HEK293T (cell line): ENCODE data around the gene CTNNA1.

Experiments
- CTCF ChIA-PET: fragments of 350-600 bp; formaldehyde crosslinking; extraction: SDS; loops from one replicate; lab custom pipeline; 2021; ENCODE audit warnings: antibody characterized with exemption, inconsistent platforms; lab: Yijun Ruan, JAX
- POLR2A ChIA-PET: fragments of 350-600 bp; formaldehyde crosslinking; extraction: SDS; loops from one replicate; lab custom pipeline; 2020; ENCODE audit warnings: antibody characterized with exemption, inconsistent platforms; lab: Yijun Ruan, JAX
- DNase-seq: peaks from one replicate; pipeline ENCODE4 v3.0.0; 2012; ENCODE audit warnings: mixed read lengths; ENCODE audit errors: extremely low spot score
- ARNT ChIP-seq: fragments of 450-650 bp; IDR thresholded peaks from 2 replicates; pipeline ENCODE4 v1.6.1; 2017; ENCODE audit warnings: mild to moderate bottlenecking
- BHLHE40 ChIP-seq: fragments of 450-650 bp; IDR thresholded peaks from 2 replicates; pipeline ENCODE4 v1.6.1; 2016; ENCODE audit warnings: mild to moderate bottlenecking, moderate library complexity, borderline replicate concordance
- CTBP1 ChIP-seq: fragments of 450-650 bp; IDR thresholded peaks from 2 replicates; pipeline ENCODE4 v1.6.1; 2016; ENCODE audit warnings: borderline replicate concordance
- ELF4 ChIP-seq: fragments of 450-650 bp; IDR thresholded peaks from 2 replicates; pipeline ENCODE4 v1.6.1; 2017; ENCODE audit warnings: antibody characterized with exemption
- FOXA1 ChIP-seq: fragments of 450-650 bp; IDR thresholded peaks from 2 replicates; pipeline ENCODE4 v1.6.1; 2016; ENCODE audit warnings: mild to moderate bottlenecking
- FOXK2 ChIP-seq: fragments of 450-650 bp; IDR thresholded peaks from 2 replicates; pipeline ENCODE4 v1.6.1; 2016; ENCODE audit warnings: mild to moderate bottlenecking
- FOXM1 ChIP-seq: fragments of 450-650 bp; IDR thresholded peaks from 2 replicates; pipeline ENCODE4 v1.6.1; 2017; ENCODE audit warnings: mild to moderate bottlenecking, borderline replicate concordance
- HDGF ChIP-seq: fragments of 450-650 bp; IDR thresholded peaks from 2 replicates; pipeline ENCODE4 v1.6.1; 2017; ENCODE audit warnings: antibody characterized with exemption, borderline replicate concordance
- L3MBTL2 ChIP-seq: fragments of 450-650 bp; conservative IDR thresholded peaks from 2 replicates; pipeline ENCODE4 v1.6.1; 2016; ENCODE audit warnings: mild to moderate bottlenecking
- LEF1 ChIP-seq: fragments of 450-650 bp; IDR thresholded peaks from 2 replicates; pipeline ENCODE4 v1.6.1; 2017; ENCODE audit warnings: mild to moderate bottlenecking, borderline replicate concordance
- NFRKB ChIP-seq: fragments of 450-650 bp; IDR thresholded peaks from 2 replicates; pipeline ENCODE4 v1.6.1; 2016; ENCODE audit warnings: mild to moderate bottlenecking, moderate library complexity
- PKNOX1 ChIP-seq: fragments of 450-650 bp; IDR thresholded peaks from 2 replicates; pipeline ENCODE4 v1.6.1; 2016
- SP1 ChIP-seq: fragments of 450-650 bp; IDR thresholded peaks from 2 replicates; pipeline ENCODE4 v1.6.1; 2017
- SUZ12 ChIP-seq: fragments of 450-650 bp; IDR thresholded peaks from 2 replicates; pipeline ENCODE4 v1.6.1; 2016; ENCODE audit warnings: mild to moderate bottlenecking
- TARDBP ChIP-seq: fragments of 450-650 bp; IDR thresholded peaks from 2 replicates; pipeline ENCODE4 v1.6.1; 2016
- ZNF384 ChIP-seq: fragments of 450-650 bp; IDR thresholded peaks from 2 replicates; pipeline ENCODE4 v1.6.1; 2016

Gene CTNNA1

GRCh38 chr5:138948471-138949222 is 195.4 kb downstream of the CTNNA1 start:
- CTCF ChIA-PET, result interaction anchor here (0.6 kb wide), 1 partner anchor 313 kb away, joined by 3 read pairs; no protein-coding TSS in a partner anchor
- no peak for DNase-seq
- TF ChIP-seq FOXA1 (no peak), ARNT (no peak)
- POLR2A ChIA-PET, result no interaction called here

GRCh38 chr5:138949223-138949574 is 196.0 kb downstream of the CTNNA1 start:
- ChIA-PET POLR2A (no interaction called here), CTCF (interaction anchor here (0.6 kb wide), 1 partner anchor 313 kb away, joined by 3 read pairs; no protein-coding TSS in a partner anchor)
- no peak for DNase-seq
- no peak for TF ChIP-seq ELF4
- no peak for TF ChIP-seq FOXM1
- no peak for TF ChIP-seq FOXA1
- TF ChIP-seq FOXK2, result no peak
- TF ChIP-seq CTBP1, result no peak
- TF ChIP-seq SUZ12, result no peak
- TF ChIP-seq BHLHE40, result no peak
- no peak for TF ChIP-seq SP1
- no peak for TF ChIP-seq NFRKB

GRCh38 chr5:138949988-138950387 is 196.8 kb downstream of the CTNNA1 start:
- TF ChIP-seq L3MBTL2, result no peak
- no peak for TF ChIP-seq ZNF384
- no peak for TF ChIP-seq FOXM1
- TF ChIP-seq PKNOX1, result no peak
- no peak for TF ChIP-seq TARDBP
- no peak for TF ChIP-seq BHLHE40
- no peak for TF ChIP-seq ARNT
- no peak for TF ChIP-seq SUZ12
- TF ChIP-seq SP1, result no peak
- TF ChIP-seq FOXA1, result no peak
- TF ChIP-seq NFRKB, result no peak
- TF ChIP-seq FOXK2, result no peak
- TF ChIP-seq CTBP1, result no peak
- TF ChIP-seq HDGF, result no peak
- TF ChIP-seq LEF1, result no peak
- no peak for TF ChIP-seq ELF4
- no peak for DNase-seq
- ChIA-PET CTCF (no interaction called here), POLR2A (no interaction called here)

- ChIA-PET CTCF (no interaction called here), POLR2A (no interaction called here)
- DNase-seq, result no peak
- no peak for TF ChIP-seq SP1
- TF ChIP-seq LEF1, result no peak
- no peak for TF ChIP-seq SUZ12
- no peak for TF ChIP-seq FOXM1
- no peak for TF ChIP-seq FOXK2
- TF ChIP-seq L3MBTL2, result no peak
- TF ChIP-seq ELF4, result no peak
- TF ChIP-seq CTBP1, result no peak
- no peak for TF ChIP-seq ZNF384
- no peak for TF ChIP-seq ARNT
- TF ChIP-seq PKNOX1, result no peak
- no peak for TF ChIP-seq TARDBP
Measured at GRCh38 chr5:138950421-138951031, 197.3 kb downstream of the CTNNA1 start.

GRCh38 chr5:138951091-138951985 is 198.1 kb downstream of the CTNNA1 start:
- DNase-seq, result no peak
- CTCF ChIA-PET, result no interaction called here
- TF ChIP-seq ARNT, result no peak
- no peak for TF ChIP-seq ELF4
- TF ChIP-seq L3MBTL2, result no peak
- no peak for TF ChIP-seq BHLHE40
- TF ChIP-seq LEF1, result no peak
- TF ChIP-seq TARDBP, result no peak
- no peak for TF ChIP-seq FOXM1
- TF ChIP-seq FOXA1, result no peak
- no peak for TF ChIP-seq SP1
- no peak for TF ChIP-seq NFRKB
- POLR2A ChIA-PET, result no interaction called here

GRCh38 chr5:138951986-138952735 is 198.9 kb downstream of the CTNNA1 start:
- TF ChIP-seq FOXM1 (no peak), SP1 (no peak), ELF4 (no peak), TARDBP (no peak), ARNT (no peak), L3MBTL2 (no peak), NFRKB (no peak), HDGF (no peak), LEF1 (no peak), FOXK2 (no peak), FOXA1 (no peak), CTBP1 (no peak), ZNF384 (no peak), BHLHE40 (no peak), SUZ12 (no peak)
- DNase-seq, result no peak
- ChIA-PET CTCF (no interaction called here), POLR2A (no interaction called here)
